Neuronal stem cell (in vitro differentiated cells): ENCODE results near the gene ADAMTSL5.
A peak's percentile ranks its signal among the peaks of the same experiment; 100 is the strongest.

Experiments
- DNase-seq: peaks from one replicate; pipeline ENCODE4 v3.0.0-alpha.2; 2013; ENCODE audit warnings: low spot score
- H2AFZ ChIP-seq: one replicate; pipeline ENCODE4 v1.6.1; 2013; ENCODE audit warnings: mild to moderate bottlenecking, low read length, inconsistent platforms
- H2AK5ac ChIP-seq: 2 replicates; pipeline ENCODE4 v1.6.1; 2013; ENCODE audit warnings: low read depth, mild to moderate bottlenecking, inconsistent platforms, low read length, moderate library complexity, mixed read lengths
- H2BK120ac ChIP-seq: 2 replicates; pipeline ENCODE4 v1.6.1; 2013; ENCODE audit warnings: low read depth, mild to moderate bottlenecking, inconsistent platforms, low read length, moderate library complexity, mixed read lengths
- H2BK12ac ChIP-seq: one replicate; pipeline ENCODE4 v1.6.1; 2013; ENCODE audit warnings: low read length, inconsistent platforms
- H2BK15ac ChIP-seq: 2 replicates; pipeline ENCODE4 v1.6.1; 2013; ENCODE audit warnings: mild to moderate bottlenecking, low read length, inconsistent platforms, mixed read lengths
- H2BK5ac ChIP-seq: one replicate; pipeline ENCODE4 v1.6.1; 2013; ENCODE audit warnings: inconsistent platforms, mild to moderate bottlenecking, low read length, moderate library complexity
- H3K14ac ChIP-seq: one replicate; pipeline ENCODE4 v1.6.1; 2013; ENCODE audit warnings: low read length, inconsistent platforms
- H3K18ac ChIP-seq: 2 replicates; pipeline ENCODE4 v1.6.1; 2013; ENCODE audit warnings: low read length, inconsistent platforms
- H3K23ac ChIP-seq: 2 replicates; pipeline ENCODE4 v1.6.1; 2013; ENCODE audit warnings: low read depth, mild to moderate bottlenecking, mixed read lengths, low read length, inconsistent platforms; ENCODE audit not compliant: poor library complexity
- H3K27ac ChIP-seq: replicated peaks from 3 replicates; pipeline ENCODE4 v1.5.1; 2013; ENCODE audit warnings: low read length, inconsistent platforms
- H3K27me3 ChIP-seq, 3 experiments: 2 replicates each; pipeline ENCODE4 v1.6.1; 2013; ENCODE audit warnings: low read length in 3 of 3, mild to moderate bottlenecking in 2 of 3, inconsistent platforms in 1 of 3, low read depth in 1 of 3, mixed read lengths in 1 of 3, moderate library complexity in 1 of 3; ENCODE audit not compliant: control insufficient read depth in 3 of 3, insufficient read depth in 3 of 3
- H3K36me3 ChIP-seq, 2 donors: replicated peaks in 1 of 2; 2 replicates each; pipeline ENCODE4 v1.6.1; 2013; ENCODE audit warnings: low read length in 2 of 2; ENCODE audit not compliant: control insufficient read depth in 2 of 2, insufficient read depth in 2 of 2
- H3K4ac ChIP-seq: 2 replicates; pipeline ENCODE4 v1.6.1; 2013; ENCODE audit warnings: inconsistent platforms, mild to moderate bottlenecking, low read length, moderate library complexity
- H3K4me1 ChIP-seq, 2 donors: 1 replicate in 1 of 2; 2 replicates in 1 of 2; pipeline ENCODE4 v1.6.1; 2013; ENCODE audit warnings: low read length in 2 of 2, low read depth in 1 of 2; ENCODE audit not compliant: control insufficient read depth in 2 of 2, insufficient read depth in 1 of 2
- H3K4me2 ChIP-seq: one replicate; pipeline ENCODE4 v1.6.1; 2013; ENCODE audit warnings: mild to moderate bottlenecking, low read length, inconsistent platforms; ENCODE audit not compliant: insufficient read depth, poor library complexity, severe bottlenecking
- H3K4me3 ChIP-seq, 2 donors: 2 replicates each; pipeline ENCODE4 v1.5.1; 2013; ENCODE audit warnings: low read length in 2 of 2, mild to moderate bottlenecking in 2 of 2, inconsistent platforms in 1 of 2, moderate library complexity in 1 of 2
- H3K79me1 ChIP-seq: one replicate; pipeline ENCODE4 v1.6.1; 2013; ENCODE audit warnings: low read depth, mild to moderate bottlenecking, inconsistent platforms, low read length, moderate library complexity
- H3K9ac ChIP-seq: one replicate; pipeline ENCODE4 v1.6.1; 2013; ENCODE audit warnings: mild to moderate bottlenecking, low read depth, low read length, inconsistent platforms; ENCODE audit not compliant: poor library complexity
- H3K9me3 ChIP-seq, 2 donors: replicated peaks in 1 of 2; 2 replicates each; pipeline versions ENCODE3 to v1.6.1; 2013; ENCODE audit warnings: low read length in 2 of 2, mild to moderate bottlenecking in 2 of 2, inconsistent platforms in 1 of 2, low read depth in 1 of 2, mixed read lengths in 1 of 2, moderate library complexity in 1 of 2; ENCODE audit not compliant: control insufficient read depth in 2 of 2, insufficient read depth in 1 of 2
- H4K8ac ChIP-seq: one replicate; pipeline ENCODE4 v1.6.1; 2013; ENCODE audit warnings: low read depth, mild to moderate bottlenecking, inconsistent platforms, low read length, moderate library complexity
- H4K91ac ChIP-seq: one replicate; pipeline ENCODE4 v1.6.1; 2013; ENCODE audit warnings: low read length, low read depth, mild to moderate bottlenecking, inconsistent platforms; ENCODE audit not compliant: poor library complexity
- WGBS, 2 donors: extraction: QIAGEN DNeasy Blood & Tissue Kit; methylation state at CpG; one replicate each; pipeline ENCODE4 v1.1.7; 2013; ENCODE audit warnings: missing lambda C conversion rate in 2 of 2, mixed read lengths in 1 of 2; ENCODE audit not compliant: insufficient read length in 2 of 2, insufficient replicate concordance in 1 of 2; ENCODE audit errors: extremely low coverage in 2 of 2; 5-methylcytosine and 5-hydroxymethylcytosine counted together

ADAMTSL5 gene

GRCh38 chr19:1483131-1483978, 29.5 kb downstream of the ADAMTSL5 start:
- H2BK15ac ChIP-seq = no peak overlapping the region
- no peak overlapping the region for H3K9ac ChIP-seq
- H2AFZ ChIP-seq = no peak overlapping the region
- no peak overlapping the region for H3K4ac ChIP-seq
- H3K14ac ChIP-seq = no peak overlapping the region
- no peak overlapping the region for H4K8ac ChIP-seq
- H3K27me3 ChIP-seq = no peaks in the 10 kb centered on the region
- no peak overlapping the region for H2BK5ac ChIP-seq
- no peak overlapping the region for H3K27ac ChIP-seq
- H3K4me2 ChIP-seq = no peak overlapping the region
- peak overlapping the region; percentile 41 for H2BK12ac ChIP-seq
- H3K23ac ChIP-seq = peak overlapping the region; percentile 65
- H2BK120ac ChIP-seq = no peak overlapping the region
- no CpG with 5 or more reads among the region's 77 CpGs for WGBS, 2 donors
- DNase-seq = no peak
- H4K91ac ChIP-seq = no peak overlapping the region
- peak overlapping the region; percentile 64 for H3K18ac ChIP-seq
- H3K4me3 ChIP-seq = peak overlapping the region in 1 of 2 donors; percentile 54
- peak overlapping the region; percentile 81 for H2AK5ac ChIP-seq
- no peaks in the 10 kb centered on the region for H3K36me3 ChIP-seq
- peaks cover 0 to 3% of the 10 kb centered on the region in 2 donors for H3K4me1 ChIP-seq
- H3K9me3 ChIP-seq = no peaks in the 10 kb centered on the region
- peaks cover 12% of the 10 kb centered on the region for H3K79me1 ChIP-seq

- peak overlapping the region; percentile 43 for H4K8ac ChIP-seq
- no peak overlapping the region for H3K4ac ChIP-seq
- DNase-seq = no peak
- H3K14ac ChIP-seq = peak overlapping the region; percentile 21
- no CpG with 5 or more reads among the region's 37 CpGs for WGBS, 2 donors
- H2BK120ac ChIP-seq = peak overlapping the region; percentile 72
- no peak overlapping the region for H3K9ac ChIP-seq
- no peak overlapping the region for H3K4me2 ChIP-seq
- peak overlapping the region; percentile 41 for H2BK12ac ChIP-seq
- H3K27me3 ChIP-seq = no peaks in the 10 kb centered on the region
- peaks cover 15% of the 10 kb centered on the region for H3K79me1 ChIP-seq
- no peak overlapping the region for H2BK5ac ChIP-seq
- peak overlapping the region; percentile 38 for H2BK15ac ChIP-seq
- no peaks in the 10 kb centered on the region for H3K9me3 ChIP-seq
- peak overlapping the region; percentile 89 for H3K23ac ChIP-seq
- H4K91ac ChIP-seq = peak overlapping the region; percentile 89
- H3K36me3 ChIP-seq = peaks cover 0 to under 1% of the 10 kb centered on the region in 2 donors
- no peak overlapping the region for H2AFZ ChIP-seq
- H3K4me3 ChIP-seq = peak overlapping the region in 1 of 2 donors; percentile 23
- H3K18ac ChIP-seq = no peak overlapping the region
- no peak overlapping the region for H3K27ac ChIP-seq
- H2AK5ac ChIP-seq = peak overlapping the region; percentile 81
- H3K4me1 ChIP-seq = peaks cover 0 to 3% of the 10 kb centered on the region in 2 donors
These were observed 30.3 kb downstream of the ADAMTSL5 start for GRCh38 chr19:1482361-1483130.

DNA sequence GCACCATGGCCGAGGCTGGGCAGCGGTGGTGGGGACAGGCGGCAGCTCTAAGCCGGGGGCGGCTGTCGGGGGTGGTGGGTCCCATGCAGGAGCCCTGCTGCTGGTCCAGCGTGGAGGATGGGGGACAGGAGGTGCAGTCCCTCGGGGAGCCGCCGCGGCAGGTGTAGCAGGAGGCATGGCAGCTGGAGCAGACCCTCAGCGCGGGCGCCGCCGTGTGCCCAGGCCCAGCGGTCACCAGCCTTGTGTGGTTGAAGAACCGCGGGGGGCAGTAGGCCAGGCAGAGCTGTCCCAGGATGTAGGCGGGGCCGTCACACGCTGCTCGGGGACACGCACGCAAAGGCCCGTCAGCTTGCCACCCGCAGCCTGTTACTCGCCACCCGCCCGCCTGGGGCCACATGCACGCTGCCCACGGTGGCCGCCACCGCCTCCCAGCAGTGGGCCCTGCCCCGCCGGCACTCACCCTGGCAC, 30.9 kb downstream of the ADAMTSL5 start:
- peak overlapping the region; percentile 81 for H2AK5ac ChIP-seq
- no peaks in the 10 kb centered on the region for H3K27me3 ChIP-seq
- peak overlapping the region; percentile 89 for H4K91ac ChIP-seq
- H3K9ac ChIP-seq = peak overlapping the region; percentile 44
- H3K4me1 ChIP-seq = peaks cover 0 to 3% of the 10 kb centered on the region in 2 donors
- no peak overlapping the region for H3K27ac ChIP-seq
- peak overlapping the region; percentile 21 for H3K14ac ChIP-seq
- H2BK15ac ChIP-seq = peak overlapping the region; percentile 38
- H3K23ac ChIP-seq = peak overlapping the region; percentile 89
- no CpG with 5 or more reads among the region's 36 CpGs for WGBS, 2 donors
- no peak overlapping the region for H3K4ac ChIP-seq
- H3K18ac ChIP-seq = no peak overlapping the region
- no peak overlapping the region for H3K4me2 ChIP-seq
- H4K8ac ChIP-seq = no peak overlapping the region
- no peak overlapping the region for H2BK12ac ChIP-seq
- no peaks in the 10 kb centered on the region for H3K9me3 ChIP-seq
- peaks cover 0 to 6% of the 10 kb centered on the region in 2 donors for H3K36me3 ChIP-seq
- DNase-seq = no peak
- no peak overlapping the region for H2BK120ac ChIP-seq
- H2BK5ac ChIP-seq = no peak overlapping the region
- H3K4me3 ChIP-seq = peak overlapping the region in 1 of 2 donors; percentile 23
- peaks cover 15% of the 10 kb centered on the region for H3K79me1 ChIP-seq
- H2AFZ ChIP-seq = no peak overlapping the region
